ENCODE measurements around the gene CIT.

Gene CIT

DNA sequence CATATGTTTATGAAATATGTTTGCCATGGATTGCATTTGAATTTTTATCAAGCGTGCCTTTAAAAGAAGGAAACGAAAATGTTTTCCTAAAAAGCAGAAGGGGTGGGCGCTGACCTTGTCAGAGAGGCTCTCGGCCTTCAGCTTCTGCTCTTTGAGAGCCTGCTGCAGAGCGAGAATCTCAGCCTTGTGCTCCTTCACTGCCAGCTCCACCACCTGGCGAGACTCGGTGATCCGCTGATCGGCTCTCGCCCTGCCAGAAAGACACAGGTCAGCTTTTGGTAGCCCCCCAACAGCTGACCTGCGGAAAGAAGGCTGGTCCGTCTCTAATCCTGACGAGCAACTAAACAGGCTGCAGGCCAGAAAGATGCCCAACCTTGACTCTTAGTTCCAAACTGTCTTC is 146.7 kb downstream of the CIT start:
- TF ChIP-seq, protein P1, sequence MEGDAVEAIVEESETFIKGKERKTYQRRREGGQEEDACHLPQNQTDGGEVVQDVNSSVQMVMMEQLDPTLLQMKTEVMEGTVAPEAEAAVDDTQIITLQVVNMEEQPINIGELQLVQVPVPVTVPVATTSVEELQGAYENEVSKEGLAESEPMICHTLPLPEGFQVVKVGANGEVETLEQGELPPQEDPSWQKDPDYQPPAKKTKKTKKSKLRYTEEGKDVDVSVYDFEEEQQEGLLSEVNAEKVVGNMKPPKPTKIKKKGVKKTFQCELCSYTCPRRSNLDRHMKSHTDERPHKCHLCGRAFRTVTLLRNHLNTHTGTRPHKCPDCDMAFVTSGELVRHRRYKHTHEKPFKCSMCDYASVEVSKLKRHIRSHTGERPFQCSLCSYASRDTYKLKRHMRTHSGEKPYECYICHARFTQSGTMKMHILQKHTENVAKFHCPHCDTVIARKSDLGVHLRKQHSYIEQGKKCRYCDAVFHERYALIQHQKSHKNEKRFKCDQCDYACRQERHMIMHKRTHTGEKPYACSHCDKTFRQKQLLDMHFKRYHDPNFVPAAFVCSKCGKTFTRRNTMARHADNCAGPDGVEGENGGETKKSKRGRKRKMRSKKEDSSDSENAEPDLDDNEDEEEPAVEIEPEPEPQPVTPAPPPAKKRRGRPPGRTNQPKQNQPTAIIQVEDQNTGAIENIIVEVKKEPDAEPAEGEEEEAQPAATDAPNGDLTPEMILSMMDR (IDR thresholded peaks at IDR 0.05; ENCODE audit: control extremely low read depth, extremely low read depth, low read depth, missing control alignments) = no peak
- ChIA-PET CTCF (interaction anchor here (3.9 kb wide), 1 partner anchor 35 kb away, joined by 13 read pairs; no protein-coding TSS in a partner anchor), POLR2A (no interaction called here)
- DNase-seq (ENCODE audit: extremely low spot score) = no peak

DNA sequence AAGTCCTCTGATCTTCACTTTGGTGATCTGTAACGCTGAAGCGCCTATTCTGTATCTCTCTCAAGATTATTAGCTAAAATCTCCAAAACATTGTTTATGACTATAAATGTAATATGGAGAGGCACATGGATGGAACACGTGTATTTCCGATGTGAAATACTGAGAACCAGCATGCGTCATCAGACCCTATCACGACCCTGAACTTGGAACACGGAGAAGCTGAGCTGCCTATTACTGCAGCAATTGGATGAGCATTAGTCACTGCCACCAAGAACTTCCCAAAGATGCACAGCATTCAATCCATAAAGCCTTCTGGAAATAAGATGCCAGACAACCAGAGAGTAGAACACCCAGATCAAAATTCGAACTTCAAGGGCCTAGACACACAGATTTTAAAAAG is 147.2 kb downstream of the CIT start:
- ChIA-PET CTCF (interaction anchor here (3.9 kb wide), 1 partner anchor 35 kb away, joined by 13 read pairs; no protein-coding TSS in a partner anchor), POLR2A (no interaction called here)
- TF ChIP-seq, protein P1 (IDR thresholded peaks at IDR 0.05; ENCODE audit: control extremely low read depth, extremely low read depth, low read depth, missing control alignments) = no peak
- DNase-seq (ENCODE audit: extremely low spot score) = no peak

DNA sequence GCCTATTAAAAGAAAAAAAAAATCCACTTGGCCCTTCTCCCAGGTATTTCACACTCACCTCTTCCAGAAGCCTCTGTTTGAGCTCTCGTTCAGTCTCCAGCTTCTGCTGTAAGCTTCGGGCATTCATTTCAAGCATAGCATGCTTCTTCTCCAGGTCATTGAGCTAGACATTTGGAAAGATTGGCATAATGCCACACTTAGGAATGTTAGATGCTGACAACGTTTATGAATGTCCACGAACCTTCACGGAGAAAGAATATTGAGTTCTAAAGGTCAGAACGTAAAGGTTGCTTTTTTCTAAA is 148.7 kb downstream of the CIT start:
- TF ChIP-seq, protein P1 (IDR thresholded peaks at IDR 0.05; ENCODE audit: control extremely low read depth, extremely low read depth, low read depth, missing control alignments) = no peak
- ChIA-PET CTCF (interaction anchor here (1.2 to 3.9 kb wide), 3 partner anchors 10 to 61 kb away, joined by 3 to 13 read pairs (median 6); partner anchors contain the start of gene PRKAB1), POLR2A (no interaction called here)
- no peak for DNase-seq (ENCODE audit: extremely low spot score)

DNA sequence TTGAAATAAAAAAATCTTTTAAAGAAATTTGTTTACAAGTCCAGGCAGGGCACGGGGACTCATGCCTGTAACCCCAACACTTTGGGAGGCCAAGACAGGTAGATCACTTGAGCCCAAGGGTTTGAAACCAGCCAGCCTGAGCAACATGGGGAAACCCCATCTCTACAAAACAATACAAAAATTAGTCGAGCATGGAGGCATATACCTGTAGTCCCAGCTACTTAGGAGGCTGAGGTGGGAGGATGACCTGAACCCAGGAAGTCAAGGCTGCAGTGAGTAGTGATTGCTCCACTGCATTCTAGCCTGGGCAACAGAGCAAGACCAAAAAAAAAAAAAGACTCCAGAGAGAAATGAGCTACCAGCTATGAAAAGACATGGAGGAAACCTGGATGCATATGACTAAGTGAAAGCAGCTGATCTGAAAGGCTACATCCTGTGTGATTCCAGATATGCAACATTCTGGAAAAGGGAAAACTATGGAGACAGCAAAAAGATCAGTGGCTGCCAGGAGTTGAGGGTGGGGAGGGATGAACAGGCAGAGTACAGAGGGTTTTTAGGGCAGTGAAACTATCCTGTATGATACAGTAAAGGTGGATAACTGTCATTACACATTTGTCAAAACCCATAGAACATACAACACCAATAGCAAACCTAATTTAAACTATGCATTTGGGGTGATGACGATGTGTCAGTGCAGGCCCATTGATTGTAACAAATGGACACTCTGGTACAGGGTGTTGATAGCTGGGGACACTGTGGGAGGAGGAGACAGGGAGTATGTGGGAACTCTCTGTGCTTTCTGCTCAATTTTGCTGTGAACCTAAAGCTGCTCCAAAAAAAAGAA is 149.3 kb downstream of the CIT start:
- ChIA-PET CTCF (interaction anchor here (1.0 to 3.9 kb wide), 4 partner anchors 9 to 49 kb away, joined by 3 to 13 read pairs (median 5); no protein-coding TSS in a partner anchor), POLR2A (no interaction called here)
- TF ChIP-seq, protein P1 (IDR thresholded peaks at IDR 0.05; ENCODE audit: control extremely low read depth, extremely low read depth, low read depth, missing control alignments) = no peak
- no peak for DNase-seq (ENCODE audit: extremely low spot score)

DNA sequence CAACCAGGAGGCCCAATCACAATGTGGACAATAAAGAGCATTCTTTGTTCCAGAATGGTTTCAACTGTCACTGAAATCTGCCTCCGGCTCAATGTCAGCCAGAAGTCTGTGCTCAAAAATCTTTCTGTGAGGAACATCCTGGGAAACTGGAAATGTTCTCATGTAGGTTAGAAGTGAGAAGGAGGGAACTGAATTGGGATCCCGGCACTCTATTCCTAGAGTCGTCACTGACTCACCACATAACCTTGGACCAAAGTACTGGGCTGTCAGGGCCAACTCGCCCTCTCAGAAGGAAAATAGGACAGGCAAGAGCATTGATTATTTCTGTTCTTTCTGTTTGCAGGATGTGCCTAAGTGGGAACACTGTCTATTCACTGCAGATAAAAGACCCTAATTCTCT is 151.6 kb downstream of the CIT start:
- CTCF ChIA-PET = no interaction called here
- no peak for DNase-seq (ENCODE audit: extremely low spot score)
- POLR2A ChIA-PET = no interaction called here
- TF ChIP-seq, protein P1 (IDR thresholded peaks at IDR 0.05; ENCODE audit: control extremely low read depth, extremely low read depth, low read depth, missing control alignments) = no peak

DNA sequence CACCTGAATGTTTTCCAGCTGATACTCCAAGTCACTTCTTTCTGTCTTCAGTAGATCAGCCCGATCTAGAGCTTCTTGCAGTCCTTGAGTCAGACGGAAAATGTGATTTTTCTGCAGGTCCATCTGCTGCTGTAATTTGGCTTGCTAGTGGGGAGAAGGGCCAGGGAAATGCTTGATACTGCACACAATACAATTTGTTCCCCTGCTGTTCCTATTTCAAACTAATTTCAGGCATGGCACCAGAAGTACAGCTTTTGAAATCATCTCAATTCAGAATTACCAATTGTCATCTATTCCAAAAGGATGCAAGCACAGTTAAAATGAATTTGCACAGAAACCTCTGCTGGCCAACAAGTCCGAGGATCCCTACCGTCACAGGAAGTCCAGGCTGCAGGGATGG is 155.8 kb downstream of the CIT start:
- ChIA-PET CTCF (interaction anchor here (1.1 kb wide), 1 partner anchor 11 kb away, joined by 4 read pairs; no protein-coding TSS in a partner anchor), POLR2A (no interaction called here)
- DNase-seq (ENCODE audit: extremely low spot score) = no peak
- TF ChIP-seq, protein P1 (IDR thresholded peaks at IDR 0.05; ENCODE audit: control extremely low read depth, extremely low read depth, low read depth, missing control alignments) = no peak

Measured in GM10248 (cell line).